Hepatocyte (in vitro differentiated cells): Measurements from ENCODE around the gene SKP1.

Source experiments
- CTCF ChIP-seq: fragments of 200-600 bp; sonication (generic); IDR thresholded peaks from 2 replicates; pipeline ENCODE4 v1.5.1; 2016; ENCODE audit warnings: antibody characterized with exemption, mild to moderate bottlenecking; ENCODE audit not compliant: poor library complexity
- EZH2phosphoT487 ChIP-seq: fragments of 200-600 bp; sonication (generic); IDR thresholded peaks from one replicate; pipeline ENCODE4 v1.6.1; 2018; ENCODE audit warnings: antibody characterized with exemption, mild to moderate bottlenecking, low read depth, moderate library complexity; ENCODE audit not compliant: unreplicated experiment, severe bottlenecking

GRCh38 chr5:134177369-134178095 is 782 bp upstream of the SKP1 start:
- TF ChIP-seq CTCF (no peak), EZH2phosphoT487 (no peak)
